Ishikawa (cell line): ENCODE measurements around the gene COL20A1.

ENCODE experiments used
- CEBPB ChIP-seq: IDR thresholded peaks from 2 replicates; pipeline ENCODE4 v1.6.1; 2012
- CREB1 ChIP-seq: IDR thresholded peaks from 2 replicates; pipeline ENCODE4 v1.6.1; 2012; ENCODE audit warnings: low read depth
- EGR1 ChIP-seq: IDR thresholded peaks from 2 replicates; pipeline ENCODE4 v1.6.1; 2012
- EP300 ChIP-seq: IDR thresholded peaks from 2 replicates; pipeline ENCODE4 v1.6.1; 2012; ENCODE audit warnings: borderline replicate concordance
- FOXM1 ChIP-seq: IDR thresholded peaks from 2 replicates; pipeline ENCODE4 v1.6.1; 2012; ENCODE audit warnings: low read depth, borderline replicate concordance
- NFIC ChIP-seq: IDR thresholded peaks from 2 replicates; pipeline ENCODE4 v1.6.1; 2012
- RAD21 ChIP-seq: IDR thresholded peaks from 2 replicates; pipeline ENCODE4 v1.6.1; 2012; ENCODE audit warnings: low read depth
- TAF1 ChIP-seq: IDR thresholded peaks from 2 replicates; pipeline ENCODE4 v1.6.1; 2012; ENCODE audit warnings: low read depth, mild to moderate bottlenecking
- TCF12 ChIP-seq: IDR thresholded peaks from 2 replicates; pipeline ENCODE4 v1.6.1; 2012; ENCODE audit warnings: low read depth
- TEAD4 ChIP-seq: IDR thresholded peaks from 2 replicates; pipeline ENCODE4 v1.6.1; 2012
- YY1 ChIP-seq: IDR thresholded peaks from 2 replicates; pipeline ENCODE4 v1.6.1; 2012; ENCODE audit warnings: low read depth
- ZBTB7A ChIP-seq: IDR thresholded peaks from 2 replicates; pipeline ENCODE4 v1.6.1; 2012; ENCODE audit warnings: low read depth
- TF ChIP-seq, protein P1 (sequence below): IDR thresholded peaks from 2 replicates; pipeline ENCODE4 v1.6.1; 2012
- TF ChIP-seq, protein P2 (sequence below): IDR thresholded peaks from 2 replicates; pipeline ENCODE4 v1.6.1; 2012
- TF ChIP-seq, protein P3 (sequence below): IDR thresholded peaks from 2 replicates; pipeline ENCODE4 v1.6.1; 2012; ENCODE audit warnings: low read depth, mild to moderate bottlenecking

The COL20A1 gene

DNA sequence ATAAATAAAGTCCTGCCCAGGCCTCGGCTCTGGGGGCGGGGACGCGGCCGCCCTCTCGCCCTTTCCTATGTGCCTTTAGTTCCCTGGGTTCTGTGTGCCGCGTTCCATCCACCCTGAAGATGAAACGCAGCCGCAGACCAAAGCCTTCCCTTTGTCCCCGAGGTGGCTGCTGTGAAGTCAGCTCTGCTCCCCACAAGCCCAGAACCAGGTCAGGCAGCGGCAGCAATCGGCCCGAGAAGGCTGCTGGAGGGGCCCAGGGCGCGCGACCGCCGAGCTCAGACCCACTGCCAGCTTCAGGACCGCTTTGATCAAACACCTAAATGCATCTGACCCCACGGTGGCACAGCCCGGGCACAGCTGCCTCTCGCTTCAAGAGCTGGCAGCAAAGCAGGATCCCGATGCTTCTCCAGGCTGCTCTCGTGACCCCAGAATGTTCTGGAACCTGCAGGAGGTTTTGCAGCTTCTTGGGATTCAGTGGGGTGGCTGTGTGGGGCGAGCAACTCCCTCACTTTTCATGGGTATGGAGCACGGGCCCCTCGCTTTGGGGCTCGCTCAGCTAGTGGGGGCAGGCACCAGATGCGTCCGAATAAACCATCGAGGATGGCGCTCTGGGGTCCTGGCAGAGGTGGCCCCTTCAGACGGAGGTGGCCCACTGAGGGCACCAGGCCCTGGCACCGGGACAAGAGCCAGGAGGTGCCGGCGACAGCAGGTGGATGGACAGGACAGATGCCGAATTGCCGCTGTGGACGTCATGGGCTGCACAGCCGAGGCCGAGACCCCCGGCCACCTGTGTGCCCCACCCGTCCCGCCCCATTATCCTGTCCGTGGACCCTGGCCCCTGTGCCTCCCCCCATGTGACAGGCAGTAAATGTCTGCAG lies 55.2 kb downstream of the COL20A1 start:
- TF ChIP-seq YY1 (no peak), TEAD4 (no peak), FOXM1 (no peak), RAD21 (no peak), ZBTB7A (no peak), CREB1 (no peak), TCF12 (no peak)

DNA sequence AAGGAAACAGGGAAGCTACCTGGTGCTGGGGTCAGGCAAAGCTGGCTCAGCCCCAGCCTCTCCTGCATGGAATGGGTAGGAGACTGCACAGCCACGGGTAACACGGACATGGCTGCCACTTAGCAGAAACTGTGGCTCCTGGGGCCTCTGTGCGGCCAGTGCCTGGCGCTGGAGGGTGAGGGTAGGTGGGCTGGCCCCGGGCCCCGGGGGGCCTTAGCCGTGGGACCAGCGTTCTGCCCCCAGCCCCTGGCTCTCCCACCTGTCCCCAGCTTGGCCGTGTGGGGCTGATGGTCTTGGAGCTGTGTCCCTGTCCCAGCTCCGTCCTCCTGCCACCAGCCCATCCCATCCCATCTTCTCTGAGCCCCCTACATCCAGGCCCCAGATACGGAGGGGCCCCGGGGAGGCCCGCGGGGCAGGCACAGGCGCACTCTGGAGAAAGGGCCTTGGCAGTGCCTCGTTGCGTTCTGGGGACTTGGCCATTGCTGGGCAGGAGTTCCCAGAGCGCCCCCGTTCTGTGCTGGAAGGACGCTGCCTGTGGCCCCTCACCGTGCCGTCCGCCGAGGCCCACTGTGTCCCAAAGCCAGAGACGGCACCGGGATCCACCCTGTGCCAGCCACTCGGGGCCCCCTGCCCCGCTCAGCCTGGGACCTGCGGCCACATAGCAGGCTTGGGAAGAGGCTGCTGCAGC lies 56.0 kb downstream of the COL20A1 start:
- TF ChIP-seq EP300, result no peak
- TF ChIP-seq TCF12, result no peak
- TF ChIP-seq, protein P1, sequence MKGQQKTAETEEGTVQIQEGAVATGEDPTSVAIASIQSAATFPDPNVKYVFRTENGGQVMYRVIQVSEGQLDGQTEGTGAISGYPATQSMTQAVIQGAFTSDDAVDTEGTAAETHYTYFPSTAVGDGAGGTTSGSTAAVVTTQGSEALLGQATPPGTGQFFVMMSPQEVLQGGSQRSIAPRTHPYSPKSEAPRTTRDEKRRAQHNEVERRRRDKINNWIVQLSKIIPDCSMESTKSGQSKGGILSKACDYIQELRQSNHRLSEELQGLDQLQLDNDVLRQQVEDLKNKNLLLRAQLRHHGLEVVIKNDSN, result no peak
- TF ChIP-seq FOXM1, result no peak
- no peak for TF ChIP-seq TEAD4
- no peak for TF ChIP-seq CREB1
- TF ChIP-seq CEBPB, result no peak
- no peak for TF ChIP-seq NFIC
- no peak for TF ChIP-seq TAF1

DNA sequence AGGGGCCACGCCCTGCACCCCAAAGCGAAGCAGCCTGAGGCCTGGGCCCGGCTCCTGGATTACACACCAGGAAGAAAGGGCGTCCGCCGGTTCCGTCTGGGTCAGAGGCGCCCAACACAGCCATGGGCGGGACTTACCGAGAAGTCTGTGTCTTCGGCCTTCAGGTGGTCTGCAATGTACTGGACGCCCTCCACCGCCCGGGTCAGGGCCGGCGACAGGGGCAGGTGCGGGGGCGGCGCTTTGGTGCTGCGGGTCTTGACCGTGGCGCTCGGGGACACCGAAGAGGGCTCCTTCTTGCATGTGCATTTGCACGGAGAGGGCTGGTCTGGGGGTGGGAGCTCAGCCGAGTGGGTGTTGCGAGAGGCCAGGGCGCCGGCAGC lies 56.5 kb downstream of the COL20A1 start:
- no peak for TF ChIP-seq EP300
- TF ChIP-seq RAD21, result no peak
- TF ChIP-seq, protein P2, sequence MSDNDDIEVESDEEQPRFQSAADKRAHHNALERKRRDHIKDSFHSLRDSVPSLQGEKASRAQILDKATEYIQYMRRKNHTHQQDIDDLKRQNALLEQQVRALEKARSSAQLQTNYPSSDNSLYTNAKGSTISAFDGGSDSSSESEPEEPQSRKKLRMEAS, result no peak
- no peak for TF ChIP-seq TEAD4
- TF ChIP-seq, protein P3, sequence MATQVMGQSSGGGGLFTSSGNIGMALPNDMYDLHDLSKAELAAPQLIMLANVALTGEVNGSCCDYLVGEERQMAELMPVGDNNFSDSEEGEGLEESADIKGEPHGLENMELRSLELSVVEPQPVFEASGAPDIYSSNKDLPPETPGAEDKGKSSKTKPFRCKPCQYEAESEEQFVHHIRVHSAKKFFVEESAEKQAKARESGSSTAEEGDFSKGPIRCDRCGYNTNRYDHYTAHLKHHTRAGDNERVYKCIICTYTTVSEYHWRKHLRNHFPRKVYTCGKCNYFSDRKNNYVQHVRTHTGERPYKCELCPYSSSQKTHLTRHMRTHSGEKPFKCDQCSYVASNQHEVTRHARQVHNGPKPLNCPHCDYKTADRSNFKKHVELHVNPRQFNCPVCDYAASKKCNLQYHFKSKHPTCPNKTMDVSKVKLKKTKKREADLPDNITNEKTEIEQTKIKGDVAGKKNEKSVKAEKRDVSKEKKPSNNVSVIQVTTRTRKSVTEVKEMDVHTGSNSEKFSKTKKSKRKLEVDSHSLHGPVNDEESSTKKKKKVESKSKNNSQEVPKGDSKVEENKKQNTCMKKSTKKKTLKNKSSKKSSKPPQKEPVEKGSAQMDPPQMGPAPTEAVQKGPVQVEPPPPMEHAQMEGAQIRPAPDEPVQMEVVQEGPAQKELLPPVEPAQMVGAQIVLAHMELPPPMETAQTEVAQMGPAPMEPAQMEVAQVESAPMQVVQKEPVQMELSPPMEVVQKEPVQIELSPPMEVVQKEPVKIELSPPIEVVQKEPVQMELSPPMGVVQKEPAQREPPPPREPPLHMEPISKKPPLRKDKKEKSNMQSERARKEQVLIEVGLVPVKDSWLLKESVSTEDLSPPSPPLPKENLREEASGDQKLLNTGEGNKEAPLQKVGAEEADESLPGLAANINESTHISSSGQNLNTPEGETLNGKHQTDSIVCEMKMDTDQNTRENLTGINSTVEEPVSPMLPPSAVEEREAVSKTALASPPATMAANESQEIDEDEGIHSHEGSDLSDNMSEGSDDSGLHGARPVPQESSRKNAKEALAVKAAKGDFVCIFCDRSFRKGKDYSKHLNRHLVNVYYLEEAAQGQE, result no peak
- no peak for TF ChIP-seq TCF12
- TF ChIP-seq YY1, result no peak
- TF ChIP-seq ZBTB7A, result no peak
- no peak for TF ChIP-seq NFIC
- no peak for TF ChIP-seq CREB1
- TF ChIP-seq, protein P1, result no peak
- no peak for TF ChIP-seq EGR1

DNA sequence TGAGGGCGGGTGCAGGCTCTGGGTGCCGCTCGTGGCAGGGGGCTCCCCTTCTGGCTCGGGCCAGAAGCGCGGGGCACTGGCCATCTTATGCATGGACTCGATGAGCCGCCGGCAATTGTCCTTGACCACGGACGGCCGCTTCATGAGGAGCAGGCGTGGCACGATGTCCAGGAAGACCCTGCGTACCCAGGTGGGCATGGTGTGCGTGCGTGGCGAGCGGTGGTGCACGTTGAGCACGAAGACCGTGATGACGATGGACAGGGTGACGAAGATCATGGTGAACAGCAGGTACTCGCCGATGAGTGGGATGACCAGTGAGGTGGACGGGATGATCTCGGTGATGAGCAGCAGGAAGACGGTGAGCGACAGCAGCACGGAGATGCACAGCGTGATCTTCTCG lies 57.2 kb downstream of the COL20A1 start:
- no peak for TF ChIP-seq ZBTB7A
- TF ChIP-seq, protein P1, result no peak
- TF ChIP-seq FOXM1, result no peak
- no peak for TF ChIP-seq RAD21
- no peak for TF ChIP-seq EGR1
- no peak for TF ChIP-seq CREB1
- TF ChIP-seq YY1, result no peak
- no peak for TF ChIP-seq TAF1
- TF ChIP-seq, protein P2, result no peak
- TF ChIP-seq TEAD4, result no peak
- no peak for TF ChIP-seq NFIC
- TF ChIP-seq, protein P3, result no peak
- no peak for TF ChIP-seq EP300
